Measurements from ENCODE around the gene PTPRQ.
"Not testable (repeated sequence)": the region's sequence is repeated elsewhere in the genome, so short reads cannot be mapped to it uniquely, and the experiment has no call there.

Gene PTPRQ

DNA sequence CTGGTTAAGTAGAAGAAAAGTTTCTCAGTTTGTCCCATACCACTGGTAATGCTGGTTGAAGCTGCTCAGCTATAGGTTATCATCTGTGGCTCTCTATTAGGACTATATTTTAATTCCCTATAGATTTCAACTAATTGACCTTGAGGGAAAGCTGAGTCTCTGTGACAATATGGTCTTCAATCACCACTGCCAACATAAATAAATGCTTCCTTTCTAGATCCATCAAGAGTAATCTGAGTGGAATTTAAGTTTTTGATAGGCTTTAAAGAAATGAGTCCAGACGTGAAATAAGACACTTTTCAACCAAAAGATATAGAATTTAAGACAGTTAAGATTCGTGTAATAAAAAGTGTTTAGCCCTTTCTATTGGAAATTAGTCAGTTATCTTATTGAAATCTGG lies 199.9 kb downstream of the PTPRQ start:
- DNase-seq (ENCODE audit: low read depth in 2 of 2), result no peak

DNA sequence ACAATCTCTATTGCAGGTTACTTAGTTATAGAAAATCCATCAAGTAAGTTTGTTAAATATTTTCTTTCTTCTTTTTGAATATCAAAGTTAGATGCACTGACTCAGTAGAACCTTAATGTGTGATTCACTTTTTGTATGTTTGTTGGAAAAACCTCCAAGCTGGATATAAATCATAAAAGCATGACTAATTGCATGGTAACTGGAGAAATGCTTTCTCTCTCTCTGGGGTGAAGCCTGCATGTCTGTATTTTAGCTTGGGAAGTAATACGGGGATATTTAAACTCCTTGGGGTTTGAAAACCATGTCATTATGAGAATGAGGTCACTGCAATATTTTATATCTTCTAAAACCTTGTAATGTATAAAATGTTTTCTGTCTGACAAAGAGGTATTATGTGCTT lies 204.8 kb downstream of the PTPRQ start:
- DNase-seq (ENCODE audit: low read depth in 2 of 2), result no peak

DNA sequence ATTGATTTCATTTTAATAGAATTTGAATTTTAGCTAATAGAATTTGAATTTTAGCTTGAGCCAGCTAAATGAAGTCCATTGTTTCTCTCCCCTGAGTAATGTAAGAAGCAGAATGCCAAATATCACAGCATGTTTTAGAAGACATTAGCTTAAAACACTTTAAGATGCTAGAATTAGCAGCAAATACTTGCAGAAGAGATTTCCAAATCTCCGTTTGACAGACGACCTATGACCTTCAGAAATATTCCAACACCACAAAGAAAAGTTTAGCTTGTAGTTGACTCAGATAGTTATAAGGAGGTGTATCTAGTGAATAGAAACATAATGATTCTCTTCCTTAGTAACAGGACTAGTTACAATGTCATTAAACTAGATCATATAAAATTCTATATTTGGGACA lies 211.7 kb downstream of the PTPRQ start:
- no peak for DNase-seq (ENCODE audit: low read depth in 2 of 2)

DNA sequence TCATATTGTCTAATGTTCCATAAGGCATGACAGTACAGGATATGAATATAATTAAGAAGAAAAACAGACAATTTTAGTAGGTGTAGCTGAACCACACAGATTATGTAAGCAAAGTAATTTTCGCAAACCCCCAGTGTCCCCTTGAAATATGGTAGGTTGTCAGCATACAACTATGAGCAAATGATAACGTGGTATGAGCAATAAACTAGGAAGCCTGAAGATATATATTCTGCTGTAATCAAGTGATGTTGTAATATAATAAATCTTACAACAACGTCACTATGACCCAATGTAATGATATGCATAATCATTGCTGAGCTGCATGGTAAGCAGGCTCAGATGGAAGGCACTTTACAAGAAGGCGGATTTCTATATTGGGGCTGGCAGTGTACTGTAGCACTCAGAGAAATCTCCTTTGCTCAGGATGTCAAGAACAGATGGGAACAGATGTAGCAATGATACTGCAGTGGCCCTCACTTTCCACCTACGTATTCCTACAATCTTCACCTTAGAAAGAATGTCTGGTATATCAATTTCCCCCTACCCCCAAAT lies 215.6 kb downstream of the PTPRQ start:
- no peak for DNase-seq (ENCODE audit: low read depth in 2 of 2)

DNA sequence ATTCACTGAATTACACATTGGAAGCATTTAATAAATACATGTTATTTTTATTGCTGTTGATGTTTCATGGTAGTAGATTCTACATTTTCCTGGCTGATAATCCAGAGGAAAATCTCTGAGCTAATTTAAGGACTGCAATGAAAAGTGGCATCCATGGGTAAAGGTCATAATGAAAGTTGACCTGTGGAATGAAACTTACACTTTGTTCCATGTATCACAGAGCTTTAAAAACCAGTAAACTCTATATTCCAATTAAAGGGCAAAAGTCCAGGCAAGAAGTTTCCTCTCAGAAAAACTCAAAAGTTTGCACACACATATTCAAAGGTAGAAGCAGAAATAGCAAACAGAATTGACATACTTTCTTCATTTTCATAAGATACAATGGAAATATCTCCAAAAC lies 218.6 kb downstream of the PTPRQ start:
- no peak for DNase-seq (ENCODE audit: low read depth in 2 of 2)

DNA sequence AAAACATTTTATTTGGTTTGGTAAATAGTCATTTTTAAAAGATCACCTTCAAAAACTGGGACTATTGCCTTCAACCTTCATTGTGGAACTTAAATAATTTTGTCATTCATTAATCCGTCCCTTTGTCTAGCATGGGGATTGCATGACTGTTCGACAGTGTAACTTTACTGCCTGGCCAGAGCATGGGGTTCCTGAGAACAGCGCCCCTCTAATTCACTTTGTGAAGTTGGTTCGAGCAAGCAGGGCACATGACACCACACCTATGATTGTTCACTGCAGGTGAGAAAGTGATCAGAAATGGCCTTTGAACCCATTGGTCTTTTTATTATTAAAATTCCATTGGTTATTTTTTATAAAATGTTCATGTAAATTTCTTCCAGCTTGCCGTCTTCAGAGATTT lies 226.2 kb downstream of the PTPRQ start:
- DNase-seq (ENCODE audit: low read depth in 2 of 2), result no peak

DNA sequence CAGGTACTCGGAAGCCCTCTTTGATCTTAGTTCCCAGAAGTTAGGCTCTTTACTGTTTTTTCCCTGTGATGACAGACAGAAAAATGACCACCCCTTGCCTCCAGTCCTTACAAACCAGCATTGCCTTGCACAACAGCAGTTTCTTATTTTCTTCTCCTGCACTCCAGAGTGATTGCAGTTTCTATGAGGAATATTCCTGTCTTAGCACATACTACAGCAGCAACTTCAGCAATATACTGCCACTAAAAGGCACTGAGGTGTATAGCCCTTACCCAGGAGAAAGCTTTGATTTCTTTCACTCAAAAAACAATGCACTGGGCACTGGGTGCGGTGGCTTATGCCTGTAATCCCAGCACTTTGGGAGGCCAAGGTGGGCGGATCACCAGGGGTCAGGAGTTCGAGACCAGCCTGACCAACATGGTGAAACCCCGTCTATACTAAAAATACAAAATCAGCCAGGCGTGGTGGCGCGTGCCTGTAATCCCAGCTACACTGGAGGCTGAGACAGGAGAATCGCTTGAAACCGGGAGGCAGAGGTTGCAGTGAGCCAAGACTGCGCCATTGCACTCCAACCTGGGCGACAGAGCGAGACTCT lies 232.1 kb downstream of the PTPRQ start:
- DNase-seq (ENCODE audit: low read depth in 2 of 2), result not testable (repeated sequence)

DNA sequence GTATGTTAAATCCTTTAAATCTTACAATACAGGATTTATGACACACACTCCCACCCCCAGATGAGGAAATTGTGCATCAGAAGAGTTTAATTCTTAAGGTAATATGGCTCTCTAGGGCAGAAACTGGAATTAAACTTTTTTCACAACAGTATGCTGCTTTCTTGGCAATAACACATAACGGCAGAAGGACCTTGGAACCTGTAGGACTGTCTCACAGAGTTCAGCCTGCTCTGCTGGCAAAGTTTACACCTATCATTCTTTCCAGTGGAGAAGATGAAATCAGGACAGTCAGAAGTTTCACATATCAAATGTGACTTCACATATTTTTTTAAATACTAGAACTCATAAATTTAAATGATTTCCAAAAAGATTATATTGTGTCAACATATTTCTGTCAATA lies 232.8 kb downstream of the PTPRQ start:
- DNase-seq (ENCODE audit: low read depth in 2 of 2), result no peak

DNA sequence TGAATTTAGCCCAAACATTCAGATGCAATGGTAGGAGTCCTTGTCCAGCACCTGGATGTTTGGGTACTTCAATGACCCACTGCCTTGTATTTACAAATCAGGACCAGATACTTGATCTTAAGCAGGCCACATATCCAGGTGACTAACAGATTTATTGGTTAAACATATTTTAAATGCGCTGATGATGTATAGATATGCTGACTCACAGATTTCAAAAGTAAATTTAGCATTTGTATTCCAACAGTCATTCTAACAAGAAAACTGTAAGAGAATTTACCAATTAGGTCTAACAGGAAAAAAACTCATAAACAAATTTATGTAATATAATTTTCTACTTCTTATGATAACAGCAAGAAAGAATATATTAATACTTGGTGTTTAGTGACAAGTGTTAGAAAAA lies 234.0 kb downstream of the PTPRQ start:
- no peak for DNase-seq (ENCODE audit: low read depth in 2 of 2)

DNA sequence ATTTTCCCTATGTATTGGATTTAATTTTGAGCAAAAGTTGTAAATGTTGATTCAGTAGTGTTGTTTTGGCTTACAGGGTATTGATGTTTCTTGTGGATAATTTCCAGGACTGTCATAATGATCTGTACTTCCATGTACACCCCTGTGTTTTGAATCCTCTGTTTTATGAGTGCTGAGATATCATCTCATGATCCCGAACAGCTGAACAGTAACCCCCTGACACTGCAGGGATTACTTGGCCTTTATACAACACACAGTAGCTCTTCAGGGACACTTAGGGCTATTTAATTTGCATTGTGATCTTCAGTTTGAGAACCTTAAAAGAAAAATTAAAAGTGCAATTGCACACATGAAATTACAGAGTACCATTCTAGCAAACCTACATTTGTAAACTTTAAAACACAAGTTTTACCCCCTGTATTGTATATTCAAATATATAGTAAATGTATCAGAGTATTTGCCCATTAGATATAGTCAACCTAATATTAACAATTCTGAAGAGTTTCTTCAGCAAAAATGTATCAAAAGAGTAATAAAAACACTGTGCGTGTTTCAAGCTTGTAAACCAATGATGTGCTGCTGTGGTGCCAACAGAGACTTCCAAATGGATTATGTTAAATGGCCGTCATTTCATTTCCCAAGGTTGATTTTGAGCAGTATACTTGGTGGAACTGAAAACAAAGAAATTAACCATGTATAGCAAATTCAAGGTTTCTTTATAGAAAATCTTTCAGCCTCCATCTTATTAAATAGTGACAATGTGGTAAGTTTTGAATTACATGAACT lies 235.5 kb downstream of the PTPRQ start:
- no peak for DNase-seq (ENCODE audit: low read depth in 2 of 2)

DNA sequence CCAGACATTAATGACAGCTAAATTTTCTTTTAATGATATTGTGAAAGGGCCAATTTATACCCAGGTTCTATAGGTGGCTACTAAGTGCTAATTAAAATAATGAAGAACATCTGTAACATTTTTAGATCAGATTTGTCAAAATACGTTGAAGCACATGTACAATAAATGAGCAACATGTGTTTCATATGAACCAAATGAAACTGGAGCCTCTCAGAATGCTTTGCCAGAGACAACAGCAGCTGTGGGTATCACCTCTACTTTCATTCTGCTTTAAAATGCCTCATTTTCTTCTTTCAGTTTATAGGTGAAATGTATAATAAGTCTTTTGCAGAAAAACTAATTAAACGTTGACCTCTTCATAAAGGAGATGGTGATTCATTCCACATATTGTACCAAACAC lies 237.3 kb downstream of the PTPRQ start:
- DNase-seq (ENCODE audit: low read depth in 2 of 2), result no peak

DNA sequence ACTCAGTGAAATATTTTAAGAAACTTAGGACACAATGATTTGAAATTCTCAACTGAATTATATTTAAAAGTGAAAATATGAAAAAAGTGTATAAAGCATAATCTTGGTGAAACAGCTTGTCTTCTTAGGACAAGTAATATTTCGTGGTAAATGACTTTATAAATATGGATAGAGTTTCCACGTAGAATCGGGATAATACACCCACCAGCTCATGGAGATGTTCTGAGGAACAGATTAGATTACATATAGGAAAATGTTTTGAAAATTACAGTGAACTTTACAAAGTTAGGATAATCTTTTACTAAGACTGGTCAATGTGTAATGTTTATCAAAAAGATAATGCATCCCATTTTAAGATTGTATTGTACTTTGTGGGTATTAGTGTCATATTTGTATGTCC lies 237.8 kb downstream of the PTPRQ start:
- DNase-seq (ENCODE audit: low read depth in 2 of 2), result no peak

DNA sequence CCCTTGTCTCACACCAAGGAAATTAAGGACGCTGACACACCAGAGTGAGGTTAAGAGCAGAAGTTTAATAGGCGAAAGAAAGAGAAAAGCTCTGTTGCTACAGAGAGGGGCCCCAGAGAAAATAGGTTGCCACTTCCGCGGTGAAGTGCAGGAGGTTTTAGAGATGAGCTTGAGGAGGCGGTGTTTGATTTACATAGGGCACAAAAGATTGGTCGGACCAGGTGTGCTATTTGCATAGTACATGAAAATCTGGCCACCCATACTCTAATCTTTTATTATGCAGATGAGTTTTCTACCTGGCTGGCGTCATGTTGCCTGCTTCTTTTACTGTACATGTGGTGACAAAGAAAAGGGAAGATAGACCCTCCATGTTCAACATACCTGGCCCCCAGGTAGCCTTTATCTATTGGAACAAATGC lies 240.1 kb downstream of the PTPRQ start:
- DNase-seq (ENCODE audit: low read depth in 2 of 2), result no peak

DNA sequence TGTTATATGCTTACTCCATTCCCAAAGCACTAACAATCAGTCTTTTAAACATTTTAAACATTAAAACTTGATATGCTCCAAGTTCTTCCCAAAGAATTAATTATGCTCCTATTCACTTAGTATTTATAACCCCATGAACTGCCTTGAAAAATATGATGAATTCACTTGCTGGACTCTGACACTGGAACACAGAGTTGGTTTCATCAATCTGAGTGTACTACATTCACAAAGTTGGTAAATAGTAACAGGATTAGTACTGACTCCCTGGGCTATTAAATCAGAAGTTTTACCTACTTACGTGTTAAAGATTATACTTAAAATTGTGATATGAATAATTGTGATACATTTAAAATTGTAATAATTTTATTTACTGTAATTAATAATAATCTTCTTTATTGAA lies 246.1 kb downstream of the PTPRQ start:
- no peak for DNase-seq (ENCODE audit: low read depth in 2 of 2)

DNA sequence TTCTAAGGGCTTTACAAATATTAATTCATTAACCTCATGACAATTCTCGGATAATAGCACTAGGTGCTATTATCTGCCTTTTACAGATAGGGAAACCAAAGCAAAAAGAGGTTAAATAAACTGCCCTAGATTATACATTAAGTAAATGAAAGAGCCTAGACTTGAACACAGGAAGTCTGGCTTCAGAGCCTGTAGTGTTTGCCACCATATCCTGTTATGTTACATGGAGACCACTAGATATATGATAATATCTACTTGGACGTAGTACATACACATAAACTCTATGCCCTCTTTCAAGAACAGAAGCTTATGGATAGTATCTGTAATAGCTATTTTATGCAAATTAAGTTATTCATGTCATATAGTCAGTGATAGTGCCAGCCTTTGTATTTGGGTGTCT lies 246.5 kb downstream of the PTPRQ start:
- no peak for DNase-seq (ENCODE audit: low read depth in 2 of 2)

DNA sequence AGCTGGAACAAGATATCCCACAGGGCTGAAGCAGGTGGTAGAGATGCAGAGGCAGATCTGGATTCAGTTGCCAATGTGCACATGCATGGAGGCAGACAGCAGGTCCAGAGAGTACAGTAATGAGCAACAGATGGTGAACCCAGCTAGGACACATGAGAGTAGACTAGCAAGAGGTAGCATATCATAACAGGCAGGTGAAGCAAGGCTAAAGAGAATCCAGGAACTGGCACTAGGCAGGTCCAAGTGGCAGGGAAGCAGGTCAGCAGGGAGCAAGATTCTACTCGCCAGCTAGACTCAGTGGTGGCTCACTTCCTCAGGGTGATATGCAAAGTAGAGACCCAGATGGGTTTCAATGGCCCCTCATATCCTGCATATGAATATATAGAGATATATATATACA lies 248.1 kb downstream of the PTPRQ start:
- DNase-seq (ENCODE audit: low read depth in 2 of 2), result no peak

DNA sequence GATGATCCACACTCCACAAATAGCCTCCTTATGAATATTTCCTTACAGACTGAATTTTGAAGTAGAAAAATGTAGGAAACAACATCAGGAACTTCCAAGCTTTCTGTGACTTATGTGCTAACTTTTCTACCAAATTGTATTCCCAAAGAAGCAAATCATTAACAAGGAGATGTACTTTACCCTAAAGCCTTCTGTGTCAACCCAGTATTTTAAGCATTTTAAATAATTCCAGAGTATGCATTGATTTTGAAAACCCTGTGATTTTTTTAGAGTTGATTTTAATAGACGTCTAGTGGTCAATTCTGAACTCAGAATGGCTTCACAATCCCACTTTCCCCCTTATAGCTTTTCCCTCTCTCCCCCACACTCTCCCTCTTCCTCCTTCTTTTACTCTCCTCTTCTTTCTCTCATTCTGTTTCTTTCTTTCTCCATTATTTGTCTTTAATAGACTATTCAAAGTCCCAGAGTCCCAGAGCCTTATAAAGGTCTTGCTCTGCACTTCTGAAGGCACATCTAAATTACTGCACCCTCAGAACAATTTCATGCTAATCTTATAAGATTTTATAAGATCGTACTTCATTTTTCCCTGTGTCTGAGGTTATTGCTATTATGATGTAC lies 253.3 kb downstream of the PTPRQ start:
- no peak for DNase-seq (ENCODE audit: low read depth in 2 of 2)

DNA sequence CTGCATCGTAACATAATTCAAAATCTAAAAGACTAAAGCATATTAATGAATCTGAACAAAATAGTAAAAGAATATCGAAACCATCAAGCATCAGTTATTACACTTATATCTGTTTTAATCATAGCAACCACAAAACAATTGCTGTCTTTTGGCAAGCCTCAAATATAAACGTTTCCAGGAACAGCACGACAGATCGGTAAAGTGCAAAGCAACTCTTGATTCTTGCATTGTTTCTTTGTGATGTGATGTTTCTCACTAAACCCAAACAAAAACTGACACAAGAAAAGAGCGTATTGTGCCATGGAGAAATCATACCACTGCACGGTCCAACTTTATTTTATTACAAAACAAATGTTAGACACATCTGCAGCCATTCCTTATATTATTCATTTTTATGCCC lies 254.2 kb downstream of the PTPRQ start:
- no peak for DNase-seq (ENCODE audit: low read depth in 2 of 2)

DNA sequence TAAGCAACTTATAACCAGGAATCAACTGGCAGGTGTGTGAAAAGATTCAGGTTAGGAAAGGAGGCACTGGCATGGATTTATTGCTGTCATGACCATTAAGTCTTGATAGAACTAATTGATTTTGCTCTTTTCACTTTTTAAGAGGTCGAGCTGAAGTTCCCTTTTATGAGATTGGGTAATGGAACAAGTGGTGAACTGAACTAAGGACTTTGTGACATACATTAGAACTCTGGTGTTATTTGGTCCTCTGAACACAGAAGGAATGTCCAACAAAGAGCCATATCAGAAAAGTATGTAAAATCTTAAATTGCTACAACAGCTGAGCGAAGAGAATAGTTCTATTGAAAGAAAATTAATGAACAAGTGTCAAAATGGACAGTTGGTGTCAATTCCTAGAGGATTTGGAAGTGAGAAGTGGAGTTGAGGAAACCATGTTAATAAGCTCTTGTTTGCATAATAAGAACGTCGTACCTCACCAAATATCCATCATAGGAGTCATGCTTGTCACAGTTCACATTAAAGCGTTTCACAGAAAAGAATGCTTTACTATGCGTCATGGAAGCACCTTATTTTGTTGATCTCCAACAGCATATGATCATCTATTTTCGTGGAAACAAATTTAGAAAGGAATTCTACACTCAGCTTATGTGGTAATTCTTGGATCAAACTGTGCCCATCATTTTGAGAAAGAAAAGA lies 255.0 kb downstream of the PTPRQ start:
- no peak for DNase-seq (ENCODE audit: low read depth in 2 of 2)

DNA sequence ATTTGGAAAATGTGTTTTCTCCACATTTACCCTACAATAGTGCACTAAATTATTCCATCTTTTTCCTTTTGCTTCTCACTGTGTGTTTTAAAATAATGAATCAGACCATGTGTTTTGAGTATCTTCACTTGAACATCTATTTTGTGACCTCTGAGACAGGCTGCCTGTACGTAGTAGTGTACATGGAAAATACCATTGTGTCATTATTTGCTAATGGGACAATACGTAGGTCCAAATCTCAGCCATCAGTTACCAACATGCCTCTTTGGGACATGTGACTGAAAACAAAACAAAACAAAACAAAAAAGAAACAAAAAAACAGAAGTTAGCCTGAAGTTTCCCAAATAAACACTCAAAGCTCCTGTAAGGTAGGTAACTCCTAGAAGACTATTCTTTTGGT lies 256.3 kb downstream of the PTPRQ start:
- no peak for DNase-seq (ENCODE audit: low read depth in 2 of 2)

DNA sequence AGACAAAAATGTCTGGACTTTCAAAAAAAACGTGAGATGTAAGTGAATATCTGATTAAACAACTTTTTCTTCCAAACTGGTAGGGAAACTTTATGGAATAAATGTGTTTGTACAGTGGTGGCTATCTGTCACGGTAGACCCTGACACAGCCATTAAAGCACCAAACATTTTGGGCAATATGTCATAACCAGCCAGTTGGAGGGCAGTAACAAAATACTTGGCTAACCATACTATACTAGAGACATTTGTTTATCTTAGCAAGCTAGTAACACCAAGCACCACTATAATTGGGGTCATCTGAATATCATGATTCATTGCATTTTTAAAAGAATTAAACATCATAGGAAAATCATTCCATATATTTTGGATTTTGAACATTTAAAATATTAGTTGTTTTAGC lies 257.4 kb downstream of the PTPRQ start:
- no peak for DNase-seq (ENCODE audit: low read depth in 2 of 2)

Data from activated CD8-positive, alpha-beta memory T cell treated with anti-CD3 and anti-CD28 coated beads for 4 hours (primary cell).